ENCODE results near the gene RAVER1. TPM values are rescaled to one million over a fixed set of nuclear protein-coding genes. Genes with fewer than 3 reads are reported as not detected.

Gene RAVER1
- total and polyA plus RNA-seq, 10 of the 15 experiments (the other 5 are each of a cell fraction or from before 2014, with no cell fraction given), result 0.03 to 87.0 (median 12.1) TPM

DNA sequence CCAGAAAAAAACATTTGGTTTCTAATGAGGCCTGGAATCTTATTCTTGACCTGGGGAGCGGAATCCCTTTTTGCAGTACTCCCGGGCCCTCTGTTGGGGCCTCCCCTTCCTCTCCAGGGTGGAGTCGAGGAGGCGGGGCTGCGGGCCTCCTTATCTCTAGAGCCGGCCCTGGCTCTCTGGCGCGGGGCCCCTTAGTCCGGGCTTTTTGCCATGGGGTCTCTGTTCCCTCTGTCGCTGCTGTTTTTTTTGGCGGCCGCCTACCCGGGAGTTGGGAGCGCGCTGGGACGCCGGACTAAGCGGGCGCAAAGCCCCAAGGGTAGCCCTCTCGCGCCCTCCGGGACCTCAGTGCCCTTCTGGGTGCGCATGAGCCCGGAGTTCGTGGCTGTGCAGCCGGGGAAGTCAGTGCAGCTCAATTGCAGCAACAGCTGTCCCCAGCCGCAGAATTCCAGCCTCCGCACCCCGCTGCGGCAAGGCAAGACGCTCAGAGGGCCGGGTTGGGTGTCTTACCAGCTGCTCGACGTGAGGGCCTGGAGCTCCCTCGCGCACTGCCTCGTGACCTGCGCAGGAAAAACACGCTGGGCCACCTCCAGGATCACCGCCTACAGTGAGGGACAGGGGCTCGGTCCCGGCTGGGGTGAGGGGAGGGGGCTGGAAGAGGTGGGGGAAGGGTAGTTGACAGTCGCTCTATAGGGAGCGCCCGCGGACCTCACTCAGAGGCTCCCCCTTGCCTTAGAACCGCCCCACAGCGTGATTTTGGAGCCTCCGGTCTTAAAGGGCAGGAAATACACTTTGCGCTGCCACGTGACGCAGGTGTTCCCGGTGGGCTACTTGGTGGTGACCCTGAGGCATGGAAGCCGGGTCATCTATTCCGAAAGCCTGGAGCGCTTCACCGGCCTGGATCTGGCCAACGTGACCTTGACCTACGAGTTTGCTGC is 46.3 kb downstream of the RAVER1 start, which contains the start of gene ICAM4 (continued):
- TF ChIP-seq PML (IDR thresholded peaks at IDR 0.05; ENCODE audit: low read length) (peak; percentile 77; the same call in 1 of the 2 replicates), ZNF622 (IDR thresholded peaks at IDR 0.05) (no peak), RAD51 (IDR thresholded peaks at IDR 0.05) (peak; percentile 39; the same call in 1 of the 2 replicates), SRF (IDR thresholded peaks at IDR 0.05; ENCODE audit: low read depth in 2 of 2, low read length in 2 of 2) (no peak), PAX5 (IDR thresholded peaks at IDR 0.05; ENCODE audit: borderline replicate concordance, low read depth, low read length) (no peak; the same call in 1 of the 2 replicates), DPF2 (IDR thresholded peaks at IDR 0.05) (no peak), ZBED1 (IDR thresholded peaks at IDR 0.05; ENCODE audit: borderline replicate concordance) (no peak; the same call in 1 of the 2 replicates), FOXM1 (IDR thresholded peaks at IDR 0.05; ENCODE audit: low read depth, low read length) (no peak), HDGF (IDR thresholded peaks at IDR 0.05) (no peak), WRNIP1 (IDR thresholded peaks at IDR 0.05; ENCODE audit: borderline replicate concordance, low read depth, low read length) (no peak), ZNF217 (IDR thresholded peaks at IDR 0.05) (no peak), SUPT20H (IDR thresholded peaks at IDR 0.05; ENCODE audit: borderline replicate concordance, control insufficient read depth, low read depth, low read length) (no peak), TAF1 (IDR thresholded peaks at IDR 0.05; ENCODE audit: borderline replicate concordance, low read depth, low read length) (no peak)
- TF ChIP-seq, protein P1, sequence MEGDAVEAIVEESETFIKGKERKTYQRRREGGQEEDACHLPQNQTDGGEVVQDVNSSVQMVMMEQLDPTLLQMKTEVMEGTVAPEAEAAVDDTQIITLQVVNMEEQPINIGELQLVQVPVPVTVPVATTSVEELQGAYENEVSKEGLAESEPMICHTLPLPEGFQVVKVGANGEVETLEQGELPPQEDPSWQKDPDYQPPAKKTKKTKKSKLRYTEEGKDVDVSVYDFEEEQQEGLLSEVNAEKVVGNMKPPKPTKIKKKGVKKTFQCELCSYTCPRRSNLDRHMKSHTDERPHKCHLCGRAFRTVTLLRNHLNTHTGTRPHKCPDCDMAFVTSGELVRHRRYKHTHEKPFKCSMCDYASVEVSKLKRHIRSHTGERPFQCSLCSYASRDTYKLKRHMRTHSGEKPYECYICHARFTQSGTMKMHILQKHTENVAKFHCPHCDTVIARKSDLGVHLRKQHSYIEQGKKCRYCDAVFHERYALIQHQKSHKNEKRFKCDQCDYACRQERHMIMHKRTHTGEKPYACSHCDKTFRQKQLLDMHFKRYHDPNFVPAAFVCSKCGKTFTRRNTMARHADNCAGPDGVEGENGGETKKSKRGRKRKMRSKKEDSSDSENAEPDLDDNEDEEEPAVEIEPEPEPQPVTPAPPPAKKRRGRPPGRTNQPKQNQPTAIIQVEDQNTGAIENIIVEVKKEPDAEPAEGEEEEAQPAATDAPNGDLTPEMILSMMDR (IDR thresholded peaks at IDR 0.05 in 2 of 3, conservative IDR thresholded peaks at IDR 0.05 in 1 of 3; ENCODE audit: control insufficient read depth in 2 of 3, extremely low read depth in 1 of 3, insufficient read depth in 1 of 3, low read depth in 3 of 3, low read length in 3 of 3), result no peak
- TF ChIP-seq, protein P2, sequence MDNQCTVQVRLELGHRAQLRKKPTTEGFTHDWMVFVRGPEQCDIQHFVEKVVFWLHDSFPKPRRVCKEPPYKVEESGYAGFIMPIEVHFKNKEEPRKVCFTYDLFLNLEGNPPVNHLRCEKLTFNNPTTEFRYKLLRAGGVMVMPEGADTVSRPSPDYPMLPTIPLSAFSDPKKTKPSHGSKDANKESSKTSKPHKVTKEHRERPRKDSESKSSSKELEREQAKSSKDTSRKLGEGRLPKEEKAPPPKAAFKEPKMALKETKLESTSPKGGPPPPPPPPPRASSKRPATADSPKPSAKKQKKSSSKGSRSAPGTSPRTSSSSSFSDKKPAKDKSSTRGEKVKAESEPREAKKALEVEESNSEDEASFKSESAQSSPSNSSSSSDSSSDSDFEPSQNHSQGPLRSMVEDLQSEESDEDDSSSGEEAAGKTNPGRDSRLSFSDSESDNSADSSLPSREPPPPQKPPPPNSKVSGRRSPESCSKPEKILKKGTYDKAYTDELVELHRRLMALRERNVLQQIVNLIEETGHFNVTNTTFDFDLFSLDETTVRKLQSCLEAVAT (IDR thresholded peaks at IDR 0.05), result no peak
- TF ChIP-seq, protein P3, sequence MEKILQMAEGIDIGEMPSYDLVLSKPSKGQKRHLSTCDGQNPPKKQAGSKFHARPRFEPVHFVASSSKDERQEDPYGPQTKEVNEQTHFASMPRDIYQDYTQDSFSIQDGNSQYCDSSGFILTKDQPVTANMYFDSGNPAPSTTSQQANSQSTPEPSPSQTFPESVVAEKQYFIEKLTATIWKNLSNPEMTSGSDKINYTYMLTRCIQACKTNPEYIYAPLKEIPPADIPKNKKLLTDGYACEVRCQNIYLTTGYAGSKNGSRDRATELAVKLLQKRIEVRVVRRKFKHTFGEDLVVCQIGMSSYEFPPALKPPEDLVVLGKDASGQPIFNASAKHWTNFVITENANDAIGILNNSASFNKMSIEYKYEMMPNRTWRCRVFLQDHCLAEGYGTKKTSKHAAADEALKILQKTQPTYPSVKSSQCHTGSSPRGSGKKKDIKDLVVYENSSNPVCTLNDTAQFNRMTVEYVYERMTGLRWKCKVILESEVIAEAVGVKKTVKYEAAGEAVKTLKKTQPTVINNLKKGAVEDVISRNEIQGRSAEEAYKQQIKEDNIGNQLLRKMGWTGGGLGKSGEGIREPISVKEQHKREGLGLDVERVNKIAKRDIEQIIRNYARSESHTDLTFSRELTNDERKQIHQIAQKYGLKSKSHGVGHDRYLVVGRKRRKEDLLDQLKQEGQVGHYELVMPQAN (conservative IDR thresholded peaks at IDR 0.05), result no peak
- TF ChIP-seq, protein P4, sequence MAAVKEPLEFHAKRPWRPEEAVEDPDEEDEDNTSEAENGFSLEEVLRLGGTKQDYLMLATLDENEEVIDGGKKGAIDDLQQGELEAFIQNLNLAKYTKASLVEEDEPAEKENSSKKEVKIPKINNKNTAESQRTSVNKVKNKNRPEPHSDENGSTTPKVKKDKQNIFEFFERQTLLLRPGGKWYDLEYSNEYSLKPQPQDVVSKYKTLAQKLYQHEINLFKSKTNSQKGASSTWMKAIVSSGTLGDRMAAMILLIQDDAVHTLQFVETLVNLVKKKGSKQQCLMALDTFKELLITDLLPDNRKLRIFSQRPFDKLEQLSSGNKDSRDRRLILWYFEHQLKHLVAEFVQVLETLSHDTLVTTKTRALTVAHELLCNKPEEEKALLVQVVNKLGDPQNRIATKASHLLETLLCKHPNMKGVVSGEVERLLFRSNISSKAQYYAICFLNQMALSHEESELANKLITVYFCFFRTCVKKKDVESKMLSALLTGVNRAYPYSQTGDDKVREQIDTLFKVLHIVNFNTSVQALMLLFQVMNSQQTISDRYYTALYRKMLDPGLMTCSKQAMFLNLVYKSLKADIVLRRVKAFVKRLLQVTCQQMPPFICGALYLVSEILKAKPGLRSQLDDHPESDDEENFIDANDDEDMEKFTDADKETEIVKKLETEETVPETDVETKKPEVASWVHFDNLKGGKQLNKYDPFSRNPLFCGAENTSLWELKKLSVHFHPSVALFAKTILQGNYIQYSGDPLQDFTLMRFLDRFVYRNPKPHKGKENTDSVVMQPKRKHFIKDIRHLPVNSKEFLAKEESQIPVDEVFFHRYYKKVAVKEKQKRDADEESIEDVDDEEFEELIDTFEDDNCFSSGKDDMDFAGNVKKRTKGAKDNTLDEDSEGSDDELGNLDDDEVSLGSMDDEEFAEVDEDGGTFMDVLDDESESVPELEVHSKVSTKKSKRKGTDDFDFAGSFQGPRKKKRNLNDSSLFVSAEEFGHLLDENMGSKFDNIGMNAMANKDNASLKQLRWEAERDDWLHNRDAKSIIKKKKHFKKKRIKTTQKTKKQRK (IDR thresholded peaks at IDR 0.05; ENCODE audit: low read depth, low read length), result no peak

Data from GM12878 (cell line).